ENCODE data around the gene ANO3. TPM values are rescaled to one million over a fixed set of nuclear protein-coding genes. Genes with fewer than 3 reads are reported as not detected.

The ANO3 gene
- total and polyA plus RNA-seq, 2 donors (not counting 1 experiment from before 2014, with no cell fraction given) = not detected

DNA sequence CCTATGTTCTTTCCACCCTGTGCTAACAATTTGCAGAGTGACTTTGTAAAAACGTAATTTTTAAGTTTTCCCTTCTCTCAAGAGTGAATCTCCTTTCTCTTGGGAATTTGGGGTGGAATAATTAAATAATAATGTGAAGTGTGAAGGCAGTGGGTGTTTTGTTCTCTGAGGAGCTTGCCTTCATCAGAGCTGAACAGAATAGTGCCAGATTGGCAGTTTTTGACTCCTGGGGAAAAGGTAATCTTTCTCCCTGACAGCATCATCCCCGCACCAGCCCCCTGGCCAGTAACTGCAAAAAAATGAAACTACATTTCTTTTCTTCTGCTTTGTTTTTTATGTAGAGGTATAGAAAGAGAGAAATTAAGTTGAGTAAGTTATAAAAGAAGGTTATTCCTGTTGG is 180.3 kb downstream of the ANO3 start:
- Histone ChIP-seq H3K79me2 (ENCODE audit: control insufficient read depth, insufficient read depth, low read length) (no peaks in the 10 kb centered on the region), H3K9me3 (ENCODE audit: control extremely low read depth in 1 of 3, control insufficient read depth in 2 of 3, insufficient read depth in 1 of 3, low read length in 2 of 3) (no peaks in the 10 kb centered on the region), H2AFZ (ENCODE audit: insufficient read depth, low read depth, low read length, poor library complexity, severe bottlenecking) (no peak overlapping the region), H4K20me1 (ENCODE audit: control insufficient read depth, insufficient read depth, low read length, poor library complexity, severe bottlenecking) (no peaks in the 10 kb centered on the region), H3K36me3 (replicated peaks in 1 of 2; ENCODE audit: control extremely low read depth in 1 of 2, control insufficient read depth in 1 of 2, extremely low read depth in 1 of 2, insufficient read depth in 2 of 2, low read length in 1 of 2) (no peaks in the 10 kb centered on the region), H3K27me3 (replicated peaks in 1 of 4; ENCODE audit: control extremely low read depth in 1 of 4, control insufficient read depth in 3 of 4, insufficient read depth in 4 of 4, low read length in 3 of 4) (no peaks in the 10 kb centered on the region), H3K27ac (ENCODE audit: low read length in 2 of 2) (no peak overlapping the region), H3K4me2 (replicated peaks; ENCODE audit: low read depth, low read length, poor library complexity, severe bottlenecking) (no peak overlapping the region), H3K4me3 (ENCODE audit: control extremely low read depth in 1 of 5, extremely low read depth in 1 of 5, insufficient read depth in 1 of 5, low read depth in 2 of 5, low read length in 4 of 5) (no peak overlapping the region), H3K9ac (ENCODE audit: low read length) (no peak overlapping the region), H3K4me1 (ENCODE audit: control insufficient read depth in 2 of 2, insufficient read depth in 2 of 2, low read length in 2 of 2) (no peaks in the 10 kb centered on the region)
- intact Hi-C loops (cut with micrococcal nuclease) = no loop called here
- H3K4me3 Mint-ChIP-seq = no peak overlapping the region
- no peaks in the 10 kb centered on the region for H3K4me1 Mint-ChIP-seq
- ChIA-PET POLR2A (no interaction called here), CTCF (no interaction called here)
- ATAC-seq (ENCODE audit: low read depth) (no peak), DNase-seq (no peak)
- no peak for TF ChIP-seq EZH2 (IDR thresholded peaks at IDR 0.05; ENCODE audit: borderline replicate concordance, insufficient read depth, low read depth, low read length, poor library complexity, severe bottlenecking)
- TF ChIP-seq, protein P1, sequence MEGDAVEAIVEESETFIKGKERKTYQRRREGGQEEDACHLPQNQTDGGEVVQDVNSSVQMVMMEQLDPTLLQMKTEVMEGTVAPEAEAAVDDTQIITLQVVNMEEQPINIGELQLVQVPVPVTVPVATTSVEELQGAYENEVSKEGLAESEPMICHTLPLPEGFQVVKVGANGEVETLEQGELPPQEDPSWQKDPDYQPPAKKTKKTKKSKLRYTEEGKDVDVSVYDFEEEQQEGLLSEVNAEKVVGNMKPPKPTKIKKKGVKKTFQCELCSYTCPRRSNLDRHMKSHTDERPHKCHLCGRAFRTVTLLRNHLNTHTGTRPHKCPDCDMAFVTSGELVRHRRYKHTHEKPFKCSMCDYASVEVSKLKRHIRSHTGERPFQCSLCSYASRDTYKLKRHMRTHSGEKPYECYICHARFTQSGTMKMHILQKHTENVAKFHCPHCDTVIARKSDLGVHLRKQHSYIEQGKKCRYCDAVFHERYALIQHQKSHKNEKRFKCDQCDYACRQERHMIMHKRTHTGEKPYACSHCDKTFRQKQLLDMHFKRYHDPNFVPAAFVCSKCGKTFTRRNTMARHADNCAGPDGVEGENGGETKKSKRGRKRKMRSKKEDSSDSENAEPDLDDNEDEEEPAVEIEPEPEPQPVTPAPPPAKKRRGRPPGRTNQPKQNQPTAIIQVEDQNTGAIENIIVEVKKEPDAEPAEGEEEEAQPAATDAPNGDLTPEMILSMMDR (IDR thresholded peaks at IDR 0.05) = no peak
- H3K27me3 Mint-ChIP-seq = no peaks in the 10 kb centered on the region
- no peaks in the 10 kb centered on the region for H3K9me3 Mint-ChIP-seq (ENCODE audit: insufficient read depth)
- WGBS (ENCODE audit: insufficient coverage) = no CpG with 5 or more reads among the region's 2 CpGs
- H3K27ac Mint-ChIP-seq = no peak overlapping the region

GRCh38 chr11:26519469-26519868 is 187.5 kb downstream of the ANO3 start:
- no peak for TF ChIP-seq EZH2 (IDR thresholded peaks at IDR 0.05; ENCODE audit: borderline replicate concordance, insufficient read depth, low read depth, low read length, poor library complexity, severe bottlenecking)
- TF ChIP-seq, protein P1 (IDR thresholded peaks at IDR 0.05) = no peak
- H3K9ac ChIP-seq (ENCODE audit: low read length) = no peak overlapping the region
- no peak overlapping the region for H3K4me3 Mint-ChIP-seq
- H3K27ac ChIP-seq (ENCODE audit: low read length in 2 of 2) = no peak overlapping the region
- no peaks in the 10 kb centered on the region for H4K20me1 ChIP-seq (ENCODE audit: control insufficient read depth, insufficient read depth, low read length, poor library complexity, severe bottlenecking)
- H3K27me3 Mint-ChIP-seq = no peaks in the 10 kb centered on the region
- H2AFZ ChIP-seq (ENCODE audit: insufficient read depth, low read depth, low read length, poor library complexity, severe bottlenecking) = no peak overlapping the region
- H3K9me3 ChIP-seq (ENCODE audit: control extremely low read depth in 1 of 3, control insufficient read depth in 2 of 3, insufficient read depth in 1 of 3, low read length in 2 of 3) = no peaks in the 10 kb centered on the region
- WGBS (ENCODE audit: insufficient coverage) = no CpG with 5 or more reads among the region's 2 CpGs
- no peaks in the 10 kb centered on the region for H3K27me3 ChIP-seq (replicated peaks in 1 of 4; ENCODE audit: control extremely low read depth in 1 of 4, control insufficient read depth in 3 of 4, insufficient read depth in 4 of 4, low read length in 3 of 4)
- H3K4me2 ChIP-seq (replicated peaks; ENCODE audit: low read depth, low read length, poor library complexity, severe bottlenecking) = no peak overlapping the region
- H3K4me1 Mint-ChIP-seq = no peaks in the 10 kb centered on the region
- no peaks in the 10 kb centered on the region for H3K79me2 ChIP-seq (ENCODE audit: control insufficient read depth, insufficient read depth, low read length)
- H3K4me3 ChIP-seq (ENCODE audit: control extremely low read depth in 1 of 5, extremely low read depth in 1 of 5, insufficient read depth in 1 of 5, low read depth in 2 of 5, low read length in 4 of 5) = no peak overlapping the region
- POLR2A ChIA-PET = no interaction called here
- H3K36me3 ChIP-seq (replicated peaks in 1 of 2; ENCODE audit: control extremely low read depth in 1 of 2, control insufficient read depth in 1 of 2, extremely low read depth in 1 of 2, insufficient read depth in 2 of 2, low read length in 1 of 2) = no peaks in the 10 kb centered on the region
- ATAC-seq (ENCODE audit: low read depth) = no peak
- H3K9me3 Mint-ChIP-seq (ENCODE audit: insufficient read depth) = no peaks in the 10 kb centered on the region
- CTCF ChIA-PET = no interaction called here
- intact Hi-C loops (cut with micrococcal nuclease) = no loop called here
- H3K27ac Mint-ChIP-seq = no peak overlapping the region
- H3K4me1 ChIP-seq (ENCODE audit: control insufficient read depth in 2 of 2, insufficient read depth in 2 of 2, low read length in 2 of 2) = no peaks in the 10 kb centered on the region
- no peak for DNase-seq
